K562 (cell line): ENCODE results near the gene TMEM120A. TPM values are rescaled to one million over a fixed set of nuclear protein-coding genes. Genes with fewer than 3 reads are reported as not detected.

Experiments
- CEBPZ ChIP-seq: fragments of 150-350 bp; IDR thresholded peaks from 2 replicates; pipeline ENCODE4 v1.6.1; 2014; ENCODE audit warnings: low read depth, mild to moderate bottlenecking, low read length, borderline replicate concordance
- CLOCK ChIP-seq: fragments of 250-450 bp; sonication (Bioruptor Pico); IDR thresholded peaks from 2 replicates; pipeline ENCODE4 v1.4.0; 2020; ENCODE audit warnings: mild to moderate bottlenecking, moderate library complexity, borderline replicate concordance
- E2F8 ChIP-seq: fragments of 450-650 bp; IDR thresholded peaks from 2 replicates; pipeline ENCODE4 v1.7.1; 2018; ENCODE audit warnings: mild to moderate bottlenecking, low read depth; ENCODE audit not compliant: partially characterized antibody
- HDAC1 ChIP-seq, 2 experiments: fragments of 450-650 bp; IDR thresholded peaks; 2 replicates each; pipeline ENCODE4 v1.6.1; 2016 to 2017; ENCODE audit warnings: inconsistent platforms in 1 of 2, mild to moderate bottlenecking in 1 of 2, moderate library complexity in 1 of 2
- MTF1 ChIP-seq: fragments of 250-450 bp; sonication (Bioruptor Pico); IDR thresholded peaks from 2 replicates; pipeline ENCODE4 v1.9.0; 2021; ENCODE audit warnings: moderate library complexity, mild to moderate bottlenecking, inconsistent platforms, borderline replicate concordance
- RUNX1 ChIP-seq: sonication (generic); IDR thresholded peaks from 2 replicates; pipeline ENCODE4 v1.6.1; 2016; ENCODE audit warnings: antibody characterized with exemption, low read depth
- TRIM25 ChIP-seq: fragments of 450-650 bp; IDR thresholded peaks from 2 replicates; pipeline ENCODE4 v1.7.0; 2016; ENCODE audit warnings: borderline replicate concordance
- USF2 ChIP-seq: sonication (generic); formaldehyde crosslinking; IDR thresholded peaks from 2 replicates; pipeline ENCODE4 v1.5.0; 2020; ENCODE audit warnings: missing genetic modification reagents
- ZNF143 ChIP-seq: sonication (generic); formaldehyde crosslinking; IDR thresholded peaks from 2 replicates; pipeline ENCODE4 v1.9.0; 2022; ENCODE audit warnings: mild to moderate bottlenecking, missing genetic modification reagents
- ZNF589 ChIP-seq: fragments of 200-800 bp; sonication (Bioruptor generic); IDR thresholded peaks from 2 replicates; pipeline ENCODE4 v1.6.1; 2016; ENCODE audit warnings: low read depth, missing genetic modification characterization, missing compliant biosample characterization
- ZNF695 ChIP-seq: fragments of 450-650 bp; formaldehyde crosslinking; IDR thresholded peaks from 2 replicates; pipeline ENCODE4 v1.4.0; 2020; ENCODE audit warnings: mild to moderate bottlenecking, moderate library complexity
- ZNF740 ChIP-seq, 3 experiments: fragments of 200-800 bp in 1 of 3; sonication (Bioruptor generic) in 1 of 3; sonication (generic) in 1 of 3; formaldehyde crosslinking in 1 of 3; IDR thresholded peaks; 2 replicates each; pipeline versions ENCODE4 v1.6.1 to v1.8.0; 2016 to 2022; ENCODE audit warnings: mild to moderate bottlenecking in 2 of 3, missing compliant biosample characterization in 2 of 3, missing genetic modification characterization in 2 of 3, missing genetic modification reagents in 1 of 3
- polyA plus RNA-seq, 8 experiments: library from polyadenylated mRNA; depleted of rRNA in 4 of 8; stranded (reverse) in 5 of 8; unstranded in 3 of 8; fragments of >200 nt; fragmentation: Nextera tagmentation in 2 of 8; fragmentation: Illumina TruSeq in 1 of 8; extraction: Ambion mirVana in 2 of 8; extraction: Trizol in 1 of 8; gene quantifications; 2 replicates each; pipeline versions ENCODE4 v1.2.1 to v1.2.3, GENCODE V29; 2011 to 2014; ENCODE audit warnings: inconsistent platforms in 1 of 8, missing spikeins in 1 of 8
- total RNA-seq, 7 experiments: library from RNA; depleted of rRNA in 6 of 7; stranded (reverse); fragments of >200 nt in 6 of 7; fragmentation: Illumina TruSeq in 2 of 7; extraction: Trizol in 2 of 7; gene quantifications; 2 replicates each; pipeline versions ENCODE4 v1.2.1 to v1.2.3, GENCODE V29; 2011 to 2021; ENCODE audit warnings: low replicate concordance in 1 of 7

TMEM120A gene
- total and polyA plus RNA-seq, 9 of the 15 experiments (the other 6 are each of a cell fraction or from before 2014, with no cell fraction given), result 2.3 to 90.2 (median 22.9) TPM

- no peak for TF ChIP-seq E2F8
- no peak for TF ChIP-seq USF2 (CRISPR knock-in tag)
- TF ChIP-seq ZNF589 (CRISPR knock-in tag), result no peak
- peak; percentile 99 for TF ChIP-seq MTF1 (CRISPR knock-in tag)
- TF ChIP-seq HDAC1 (IDR thresholded peaks at IDR 0.05), result no peak
- TF ChIP-seq ZNF740 (CRISPR knock-in tag; IDR thresholded peaks at IDR 0.05), result no peak
- no peak for TF ChIP-seq ZNF740 (tag; IDR thresholded peaks at IDR 0.05)
- TF ChIP-seq TRIM25, result no peak
- no peak for TF ChIP-seq CEBPZ
- TF ChIP-seq CLOCK (CRISPR knock-in tag), result no peak
- no peak for TF ChIP-seq RUNX1
- TF ChIP-seq ZNF143 (CRISPR knock-in tag), result no peak
- TF ChIP-seq ZNF695, result no peak
These were observed 22.0 kb upstream of the TMEM120A start (continued) for GRCh38 chr7:76016191-76016947.
